Stomach (tissue), 9 donors: ENCODE results near the gene CADPS. TPM values are rescaled to one million over a fixed set of nuclear protein-coding genes. Genes with fewer than 3 reads are reported as not detected.

ENCODE experiments used
- DNase-seq, 2 donors: peaks; one replicate each; pipeline versions ENCODE4 v3.0.0 to v3.0.0-alpha.2; 2013 to 2019
- H3K27ac ChIP-seq, 5 donors: fragments of 200-600 bp in 4 of 5; sonication (generic) in 4 of 5; one replicate each; pipeline ENCODE4 v1.5.1; 2013 to 2019; ENCODE audit warnings: mild to moderate bottlenecking in 1 of 5, moderate library complexity in 1 of 5
- H3K27me3 ChIP-seq, 3 donors: fragments of 200-600 bp; sonication (generic); one replicate each; pipeline ENCODE4 v1.5.1; 2017 to 2019; ENCODE audit warnings: mixed run types in 1 of 3
- H3K36me3 ChIP-seq, 4 donors: fragments of 200-600 bp; sonication (generic); 1 replicate in 3 of 4; 2 replicates in 1 of 4; pipeline ENCODE4 v1.5.1; 2016 to 2019
- H3K4me1 ChIP-seq, 4 donors: fragments of 200-600 bp; sonication (generic); one replicate each; pipeline ENCODE4 v1.5.1; 2016 to 2019
- H3K4me3 ChIP-seq, 4 donors: fragments of 200-600 bp; sonication (generic) in 3 of 4; one replicate each; pipeline ENCODE4 v1.5.1; 2016 to 2019; ENCODE audit warnings: mild to moderate bottlenecking in 1 of 4
- H3K9me3 ChIP-seq, 4 donors: fragments of 200-600 bp; sonication (generic); one replicate each; pipeline ENCODE4 v1.5.1; 2016 to 2019
- EP300 ChIP-seq: sonication (generic); formaldehyde crosslinking; IDR thresholded peaks from one replicate; pipeline ENCODE4 v1.6.1; 2017; ENCODE audit warnings: antibody characterized with exemption
- POLR2A ChIP-seq, 4 donors: fragments of 450-650 bp; IDR thresholded peaks; one replicate each; pipeline ENCODE4 v1.6.1; 2016; ENCODE audit warnings: antibody characterized with exemption in 4 of 4, control low read depth in 2 of 4, mild to moderate bottlenecking in 1 of 4, moderate library complexity in 1 of 4
- POLR2AphosphoS5 ChIP-seq, 3 donors: sonication (generic); formaldehyde crosslinking; IDR thresholded peaks; one replicate each; pipeline ENCODE4 v1.6.1; 2016; ENCODE audit warnings: antibody characterized with exemption in 3 of 3
- WGBS, 5 donors: extraction: QIAGEN DNeasy Blood & Tissue Kit in 3 of 5; methylation state at CpG; one replicate each; pipeline versions ENCODE4 v1.1.5 to v1.1.7; 2013 to 2018; 5-methylcytosine and 5-hydroxymethylcytosine counted together
- intact Hi-C: fragments of 100-400 bp; cut with DNase I; formaldehyde crosslinking; loops from one replicate; pipeline ENCODE4 v1.15.1; 2023; ENCODE audit warnings: low total_unique reads
- polyA plus RNA-seq, 3 donors: library from polyadenylated mRNA; stranded (reverse); fragments of 200-250 nt; gene quantifications; one replicate each; pipeline ENCODE4 v1.2.3, GENCODE V29; 2013
- total RNA-seq, 5 donors: library from RNA; depleted of rRNA; stranded (reverse); fragments of >200 nt; gene quantifications; one replicate each; pipeline versions ENCODE4 v1.1.0 to v1.2.3, GENCODE V29; 2014 to 2016
- TF ChIP-seq, protein P1 (sequence below), 7 experiments: fragments of 450-650 bp in 4 of 7; fragments of 200-600 bp in 3 of 7; sonication (generic) in 3 of 7; IDR thresholded peaks; one replicate each; pipeline ENCODE4 v1.5.1; 2016 to 2019; ENCODE audit warnings: antibody characterized with exemption in 7 of 7, control low read depth in 2 of 7, mild to moderate bottlenecking in 1 of 7
- donor health status: healthy with polysubstance abuse.
- donor health status: Bipolar disorder and iron deficiency.
- donor health status: healthy.

The CADPS gene
- total and polyA plus RNA-seq, 8 donors: 0.58 to 32.2 (median 3.4) TPM

DNA sequence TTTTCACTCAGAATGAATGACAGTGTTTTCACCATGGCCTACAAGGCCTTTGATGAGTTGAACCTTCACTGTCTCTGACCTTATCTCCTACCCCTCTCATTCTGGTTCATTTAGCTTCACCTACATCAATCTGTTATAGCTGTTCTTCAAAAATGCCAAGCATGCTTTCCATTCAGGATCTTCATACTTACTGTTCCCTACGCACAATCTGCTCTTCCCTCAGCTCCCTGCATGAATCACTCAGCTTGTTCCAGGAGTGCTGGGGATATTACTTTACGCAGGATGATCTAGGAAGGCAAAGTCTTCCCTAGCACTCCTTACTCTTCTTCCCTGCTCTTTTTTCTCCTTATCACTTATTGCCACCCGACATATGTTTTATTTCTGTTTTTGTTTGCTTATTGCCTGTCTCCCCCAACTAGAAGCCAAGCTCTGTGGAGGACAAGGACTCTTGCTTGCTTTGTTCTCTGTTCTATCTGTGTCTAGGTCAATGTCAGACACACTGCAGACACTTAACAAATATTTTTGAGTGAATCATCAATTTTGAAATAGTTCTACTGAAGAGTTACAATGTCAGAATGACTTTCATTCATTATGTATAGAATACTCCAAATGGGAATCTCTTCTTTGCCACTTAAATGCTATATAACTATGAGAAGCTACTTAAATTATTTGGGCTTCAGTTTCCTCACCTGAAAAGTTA lies 263.5 kb downstream of the CADPS start:
- no peaks in the 10 kb centered on the region for H3K9me3 ChIP-seq
- no peak overlapping the region for H3K27ac ChIP-seq
- H3K36me3 ChIP-seq: no peaks in the 10 kb centered on the region
- 65 to 95% (median 91%) methylated on average over 3 of the region's 3 CpGs for WGBS, 5 donors
- no peaks in the 10 kb centered on the region for H3K27me3 ChIP-seq
- no peaks in the 10 kb centered on the region for H3K4me1 ChIP-seq
- DNase-seq: no peak
- TF ChIP-seq, protein P1, sequence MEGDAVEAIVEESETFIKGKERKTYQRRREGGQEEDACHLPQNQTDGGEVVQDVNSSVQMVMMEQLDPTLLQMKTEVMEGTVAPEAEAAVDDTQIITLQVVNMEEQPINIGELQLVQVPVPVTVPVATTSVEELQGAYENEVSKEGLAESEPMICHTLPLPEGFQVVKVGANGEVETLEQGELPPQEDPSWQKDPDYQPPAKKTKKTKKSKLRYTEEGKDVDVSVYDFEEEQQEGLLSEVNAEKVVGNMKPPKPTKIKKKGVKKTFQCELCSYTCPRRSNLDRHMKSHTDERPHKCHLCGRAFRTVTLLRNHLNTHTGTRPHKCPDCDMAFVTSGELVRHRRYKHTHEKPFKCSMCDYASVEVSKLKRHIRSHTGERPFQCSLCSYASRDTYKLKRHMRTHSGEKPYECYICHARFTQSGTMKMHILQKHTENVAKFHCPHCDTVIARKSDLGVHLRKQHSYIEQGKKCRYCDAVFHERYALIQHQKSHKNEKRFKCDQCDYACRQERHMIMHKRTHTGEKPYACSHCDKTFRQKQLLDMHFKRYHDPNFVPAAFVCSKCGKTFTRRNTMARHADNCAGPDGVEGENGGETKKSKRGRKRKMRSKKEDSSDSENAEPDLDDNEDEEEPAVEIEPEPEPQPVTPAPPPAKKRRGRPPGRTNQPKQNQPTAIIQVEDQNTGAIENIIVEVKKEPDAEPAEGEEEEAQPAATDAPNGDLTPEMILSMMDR (IDR thresholded peaks at IDR 0.05): no peak
- TF ChIP-seq POLR2AphosphoS5 (IDR thresholded peaks at IDR 0.05) (no peak), POLR2A (IDR thresholded peaks at IDR 0.05) (no peak), EP300 (no peak)
- intact Hi-C loops: no loop called here
- no peak overlapping the region for H3K4me3 ChIP-seq

DNA sequence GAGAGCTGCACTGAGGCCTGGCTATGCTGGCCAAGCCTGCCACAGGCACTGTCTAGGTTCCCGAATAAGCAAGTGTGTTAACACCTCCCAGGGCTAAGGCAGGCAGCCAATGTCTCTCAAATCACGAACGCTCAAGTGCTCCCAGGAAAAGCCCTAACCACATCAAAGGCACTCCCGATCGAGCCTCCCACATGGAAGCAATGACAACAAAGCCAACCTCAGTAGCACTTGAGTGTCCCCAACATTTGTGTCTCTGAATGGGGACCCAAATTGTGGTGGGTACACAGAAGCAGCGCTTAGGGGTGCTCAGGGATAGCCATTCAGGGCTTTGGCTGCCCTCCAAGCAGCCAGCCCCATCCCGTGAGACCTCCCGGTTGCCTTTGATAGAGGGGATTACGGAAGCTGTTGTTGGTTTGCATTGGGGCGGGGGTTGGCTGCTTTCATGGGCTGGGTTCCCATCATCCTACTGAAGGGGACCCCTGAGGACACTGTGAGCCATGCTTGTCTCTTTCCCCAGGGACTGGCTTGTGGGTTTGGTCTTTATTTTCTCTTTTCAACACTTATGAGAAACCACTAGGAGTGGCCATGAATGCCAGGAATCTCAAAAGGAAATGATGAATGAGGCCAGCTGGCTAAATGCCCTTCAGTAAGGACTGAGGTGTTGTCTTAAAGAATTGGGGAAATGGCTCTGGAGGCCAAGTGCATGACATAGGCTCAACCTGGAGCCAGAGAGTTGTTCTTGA lies 267.8 kb downstream of the CADPS start:
- Histone ChIP-seq H3K27me3 (no peaks in the 10 kb centered on the region), H3K4me3 (no peak overlapping the region), H3K9me3 (no peaks in the 10 kb centered on the region), H3K36me3 (no peaks in the 10 kb centered on the region), H3K4me1 (peaks cover 0 to 3% (median 0%) of the 10 kb centered on the region in 4 donors), H3K27ac (no peak overlapping the region)
- 51 to 75% (median 67%) methylated on average over 7 to 10 of the region's 10 CpGs for whole genome bisulfite sequencing, 5 donors
- intact Hi-C loops: no loop called here
- DNase-seq: peak in 1 of 2 donors; percentile 59
- no peak for TF ChIP-seq POLR2AphosphoS5 (IDR thresholded peaks at IDR 0.05)
- TF ChIP-seq EP300: no peak
- TF ChIP-seq, protein P1 (IDR thresholded peaks at IDR 0.05): no peak
- no peak for TF ChIP-seq POLR2A (IDR thresholded peaks at IDR 0.05)

DNA sequence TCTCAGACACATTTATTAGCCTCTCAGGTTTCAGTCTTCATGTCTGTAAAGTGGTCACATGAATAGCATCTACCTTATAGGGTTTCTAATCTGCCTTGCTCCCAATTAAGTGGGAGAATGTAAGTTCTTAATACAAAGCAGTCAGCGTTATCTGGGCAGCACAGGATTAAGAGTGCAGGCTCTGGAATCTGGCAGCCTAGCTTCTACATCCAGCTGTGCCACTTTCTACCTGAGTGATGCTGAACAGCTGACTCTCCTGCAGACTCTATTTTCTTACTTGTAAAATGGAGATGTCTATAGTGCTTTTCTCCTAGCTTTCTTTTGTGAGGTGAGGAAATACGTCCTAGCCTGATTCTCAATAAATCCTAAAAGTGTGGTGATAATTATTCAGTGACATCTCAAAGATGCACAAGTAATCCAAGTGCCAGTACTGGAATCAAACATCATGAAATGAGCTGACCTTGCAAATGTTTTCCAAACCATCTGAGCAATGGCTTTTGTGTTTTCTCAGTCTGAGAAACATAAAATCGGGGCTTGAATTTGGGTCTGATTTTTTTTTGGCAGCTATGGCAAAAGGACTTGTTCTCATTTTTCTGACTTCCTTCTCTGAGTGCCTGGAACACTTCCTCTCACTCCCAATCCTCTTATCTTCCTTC lies 269.7 kb downstream of the CADPS start:
- Histone ChIP-seq H3K27ac (no peak overlapping the region), H3K9me3 (no peaks in the 10 kb centered on the region), H3K4me3 (no peak overlapping the region), H3K36me3 (no peaks in the 10 kb centered on the region), H3K4me1 (peaks cover 0 to 19% (median 0%) of the 10 kb centered on the region in 4 donors), H3K27me3 (no peaks in the 10 kb centered on the region)
- WGBS, 5 donors: 62 to 76% (median 71%) methylated on average over 3 of the region's 3 CpGs
- no peak for TF ChIP-seq POLR2A (IDR thresholded peaks at IDR 0.05)
- TF ChIP-seq, protein P1 (IDR thresholded peaks at IDR 0.05): no peak
- TF ChIP-seq POLR2AphosphoS5 (IDR thresholded peaks at IDR 0.05): no peak
- TF ChIP-seq EP300: no peak
- intact Hi-C loops: no loop called here
- no peak for DNase-seq

DNA sequence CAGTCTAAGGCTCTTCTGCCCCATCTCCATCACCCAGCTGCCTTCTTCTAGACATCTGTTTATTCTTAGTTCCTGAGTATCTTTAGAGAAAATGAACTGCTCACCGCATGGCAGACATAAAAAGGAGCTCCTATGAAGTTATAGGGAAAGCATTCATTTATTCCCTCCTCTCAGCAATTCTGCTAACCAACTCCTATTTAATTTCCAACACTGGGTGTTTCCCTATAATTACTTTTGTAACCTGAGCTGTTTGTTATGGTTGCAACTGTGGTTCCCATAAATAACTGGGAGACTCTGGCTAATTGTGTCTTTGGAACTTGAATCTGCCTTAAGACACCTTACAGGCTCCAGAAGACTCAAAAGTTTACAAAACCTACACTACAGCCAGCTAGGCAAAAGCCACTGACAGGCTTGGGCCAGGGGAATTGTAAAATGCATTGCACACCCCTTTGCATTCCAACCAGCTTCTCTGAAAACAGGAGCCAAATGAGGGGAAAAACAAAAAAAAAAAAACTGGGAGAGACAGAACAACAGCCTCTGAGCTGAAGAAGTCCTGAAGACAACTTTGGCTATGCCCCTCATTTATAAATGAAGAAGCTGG lies 270.4 kb downstream of the CADPS start:
- H3K36me3 ChIP-seq: no peaks in the 10 kb centered on the region
- 82 to 93% (median 87%) methylated on average over 1 of the region's 1 CpG for WGBS, 5 donors
- intact Hi-C loops: no loop called here
- H3K27ac ChIP-seq: no peak overlapping the region
- no peak overlapping the region for H3K4me3 ChIP-seq
- peaks cover 0 to 19% (median 0%) of the 10 kb centered on the region in 4 donors for H3K4me1 ChIP-seq
- no peak for DNase-seq
- no peak for TF ChIP-seq POLR2A (IDR thresholded peaks at IDR 0.05)
- no peak for TF ChIP-seq EP300
- no peak for TF ChIP-seq POLR2AphosphoS5 (IDR thresholded peaks at IDR 0.05)
- TF ChIP-seq, protein P1 (IDR thresholded peaks at IDR 0.05): no peak
- H3K9me3 ChIP-seq: no peaks in the 10 kb centered on the region
- no peaks in the 10 kb centered on the region for H3K27me3 ChIP-seq
